IPS-15b (cell line): ENCODE data around the gene PRPF40A.
"Not testable (repeated sequence)": the region's sequence is repeated elsewhere in the genome, so short reads cannot be mapped to it uniquely, and the experiment has no call there.

Source experiments
- H3K27me3 ChIP-seq: one replicate; pipeline ENCODE4 v1.6.1; 2013; ENCODE audit warnings: low read length; ENCODE audit not compliant: control insufficient read depth, insufficient read depth
- H3K36me3 ChIP-seq: one replicate; pipeline ENCODE4 v1.6.1; 2013; ENCODE audit warnings: low read length; ENCODE audit not compliant: control insufficient read depth, insufficient read depth
- H3K4me1 ChIP-seq: one replicate; pipeline ENCODE4 v1.6.1; 2013; ENCODE audit warnings: mild to moderate bottlenecking, low read length; ENCODE audit not compliant: control insufficient read depth, insufficient read depth
- H3K4me3 ChIP-seq: one replicate; pipeline ENCODE4 v1.5.1; 2013; ENCODE audit warnings: low read depth, low read length
- H3K9ac ChIP-seq: one replicate; pipeline ENCODE4 v1.6.1; 2013; ENCODE audit warnings: low read depth, mild to moderate bottlenecking, low read length
- H3K9me3 ChIP-seq: one replicate; pipeline ENCODE4 v1.6.1; 2013; ENCODE audit warnings: mild to moderate bottlenecking, low read length; ENCODE audit not compliant: control insufficient read depth, insufficient read depth

PRPF40A gene

DNA sequence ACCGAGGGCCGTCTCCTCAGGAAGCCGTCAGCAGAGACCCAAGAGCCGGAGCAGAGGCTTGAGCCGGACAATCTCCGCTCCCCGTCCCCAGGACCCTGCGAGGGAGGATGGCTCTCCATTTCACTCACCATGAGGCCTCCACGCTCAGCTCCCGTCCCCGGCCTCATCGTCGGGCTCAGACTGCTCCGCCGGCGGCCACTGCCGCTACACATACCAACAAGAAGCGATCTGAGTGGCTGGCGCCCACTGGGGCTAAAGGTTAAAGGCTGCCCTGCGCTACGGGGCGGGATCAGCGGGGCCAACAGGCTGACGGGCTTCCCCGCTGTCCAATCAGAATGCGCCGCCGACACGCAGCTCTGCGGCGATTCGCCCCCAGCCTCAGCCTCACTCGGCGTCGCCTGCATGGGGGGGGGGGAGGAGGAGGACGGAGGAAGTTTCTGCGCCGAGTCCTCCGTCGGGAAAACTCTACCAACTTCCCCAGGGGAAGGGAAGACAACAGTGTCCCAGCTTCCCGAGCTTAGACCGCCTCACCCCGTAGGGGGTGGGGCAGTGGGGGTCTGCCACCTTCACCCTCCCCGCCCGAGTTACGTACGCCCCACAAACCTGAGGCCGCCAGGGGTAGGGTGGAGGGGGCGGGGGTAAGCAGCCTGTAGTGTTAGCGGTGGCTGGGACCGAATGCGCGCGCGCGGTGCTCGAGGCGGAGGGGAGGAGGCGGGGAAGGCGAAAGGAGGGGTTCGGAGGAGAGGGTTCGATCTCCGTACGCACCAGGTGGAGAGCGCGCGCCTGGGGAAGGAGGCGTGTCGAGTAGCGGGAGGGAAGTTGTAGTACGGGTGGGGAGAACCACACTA, at the start of gene PRPF40A:
Gene PRPF40A (minus strand): TSS at position 234 of the 848 bp plus-strand sequence. CDS start 22 bp downstream, at position 212.
- H3K27me3 ChIP-seq, result no peaks in the 10 kb centered on the region
- peaks cover 4% of the 10 kb centered on the region for H3K4me1 ChIP-seq
- no peaks in the 10 kb centered on the region for H3K36me3 ChIP-seq
- peak within 1 kb of the TSS; percentile 99 for H3K9ac ChIP-seq
- H3K4me3 ChIP-seq, result peak within 1 kb of the TSS; percentile 98
- H3K9me3 ChIP-seq, result no peaks in the 10 kb centered on the region

DNA sequence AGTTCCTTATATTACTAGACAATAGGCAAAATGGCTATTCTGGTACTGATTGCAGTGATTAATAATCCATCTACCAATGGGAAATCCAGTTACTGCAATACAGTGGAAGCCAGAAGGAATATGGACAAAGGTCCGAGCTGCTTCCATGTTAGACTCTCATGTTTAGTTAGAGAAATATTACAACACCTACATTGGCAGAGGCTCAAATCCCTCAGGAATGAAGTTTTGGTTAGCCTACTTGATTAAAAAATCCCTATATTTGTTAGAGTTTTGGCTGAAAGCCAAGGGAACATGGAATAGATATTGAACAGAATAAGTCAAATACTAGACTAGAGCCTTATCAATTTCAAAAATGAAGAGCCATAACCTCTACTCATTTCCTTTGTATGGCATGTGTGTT, 49.7 kb upstream of the PRPF40A start:
- H3K9ac ChIP-seq, result no peak overlapping the region

DNA sequence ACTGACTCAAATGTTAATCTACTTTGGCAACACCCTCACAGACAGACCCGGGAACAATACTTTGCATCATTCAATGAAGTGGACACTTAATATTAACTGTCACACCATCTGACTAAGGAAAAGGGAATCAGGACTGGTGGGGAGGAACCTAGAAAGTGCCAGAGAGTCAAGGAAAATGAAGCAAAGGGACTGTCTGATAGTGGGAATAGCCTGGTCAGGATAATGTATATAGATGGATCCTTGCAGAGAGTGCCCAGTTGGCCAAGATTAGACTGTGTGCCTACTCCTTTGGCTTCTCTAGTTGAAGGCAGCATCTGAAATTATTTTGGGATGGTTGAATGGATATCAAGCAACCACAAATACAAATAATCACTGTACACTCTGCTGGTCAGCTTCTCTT, 46.4 kb upstream of the PRPF40A start:
- H3K36me3 ChIP-seq, result no peaks in the 10 kb centered on the region
- no peaks in the 10 kb centered on the region for H3K27me3 ChIP-seq

More for the DNA sequence above, 49.7 kb upstream of the PRPF40A start:
- Histone ChIP-seq H3K36me3 (no peaks in the 10 kb centered on the region), H3K27me3 (no peaks in the 10 kb centered on the region), H3K4me1 (no peaks in the 10 kb centered on the region), H3K4me3 (no peak overlapping the region), H3K9me3 (no peaks in the 10 kb centered on the region)

DNA sequence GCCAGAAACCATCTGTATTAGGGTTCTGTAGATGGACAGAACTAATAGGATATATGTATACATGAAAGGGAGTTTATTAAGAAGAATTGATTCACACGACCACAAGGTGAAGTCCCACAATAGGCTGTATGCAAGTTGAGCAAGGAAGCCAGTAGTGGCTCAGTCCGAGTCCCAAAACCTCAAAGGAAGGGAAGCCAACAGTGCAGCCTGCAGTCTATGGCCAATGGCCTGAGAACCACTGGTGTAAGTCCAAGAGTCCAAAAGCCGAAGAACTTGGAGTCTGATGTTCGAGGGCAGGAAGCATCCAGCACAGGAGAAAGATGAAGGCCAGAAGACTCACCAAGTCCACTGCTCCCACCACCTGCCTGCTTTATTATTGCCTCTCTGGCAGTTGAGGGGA, 45.9 kb upstream of the PRPF40A start:
- not testable (repeated sequence) for H3K4me1 ChIP-seq, H3K9me3 ChIP-seq, H3K27me3 ChIP-seq, H3K4me3 ChIP-seq, H3K9ac ChIP-seq, H3K36me3 ChIP-seq

More for the DNA sequence above, 46.4 kb upstream of the PRPF40A start:
- Histone ChIP-seq H3K9me3 (no peaks in the 10 kb centered on the region), H3K4me1 (no peaks in the 10 kb centered on the region), H3K4me3 (no peak overlapping the region), H3K9ac (no peak overlapping the region)

DNA sequence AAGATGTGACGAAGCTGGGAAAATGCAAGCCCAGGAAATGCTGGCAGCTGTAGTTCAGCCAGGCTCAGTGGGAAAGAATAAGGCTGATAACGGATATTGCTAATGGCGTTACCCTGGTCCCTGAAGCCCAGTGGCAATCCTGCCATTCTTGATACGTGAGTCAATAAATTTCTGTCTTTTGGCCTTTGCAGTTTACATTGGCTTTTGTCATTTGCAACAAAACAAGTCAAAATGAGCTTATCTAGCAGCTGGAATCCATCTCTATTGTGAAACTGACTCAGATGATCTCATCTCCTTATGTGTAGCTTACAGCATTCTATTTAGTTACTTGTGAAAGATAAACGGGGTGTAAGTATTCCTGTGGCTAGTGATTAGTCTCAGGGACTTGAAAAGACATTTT, 44.9 kb upstream of the PRPF40A start:
- Histone ChIP-seq H3K4me3 (no peak overlapping the region), H3K9ac (no peak overlapping the region), H3K27me3 (no peaks in the 10 kb centered on the region), H3K36me3 (no peaks in the 10 kb centered on the region), H3K9me3 (no peaks in the 10 kb centered on the region), H3K4me1 (no peaks in the 10 kb centered on the region)

DNA sequence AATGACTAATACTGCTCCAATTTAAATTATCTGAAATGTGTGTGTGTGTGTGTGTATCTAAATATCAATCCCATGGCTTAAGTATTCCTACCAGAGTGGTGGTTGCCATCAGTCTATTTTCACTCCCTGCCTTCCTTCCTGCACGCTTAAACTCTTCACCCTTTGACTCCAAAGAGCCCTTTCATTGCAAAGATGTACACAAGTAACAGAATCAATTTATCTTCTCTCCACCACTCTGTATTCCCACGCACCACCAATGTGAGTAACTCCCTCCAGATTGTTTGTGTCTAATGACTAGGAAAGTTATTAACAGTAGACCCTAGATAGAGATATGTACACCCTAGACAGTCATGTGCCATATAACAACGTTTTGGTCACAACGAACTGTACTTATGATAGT, 44.0 kb upstream of the PRPF40A start:
- H3K36me3 ChIP-seq, result no peaks in the 10 kb centered on the region
- H3K27me3 ChIP-seq, result no peaks in the 10 kb centered on the region
- no peak overlapping the region for H3K4me3 ChIP-seq
- no peaks in the 10 kb centered on the region for H3K4me1 ChIP-seq
- H3K9ac ChIP-seq, result no peak overlapping the region
- no peaks in the 10 kb centered on the region for H3K9me3 ChIP-seq

DNA sequence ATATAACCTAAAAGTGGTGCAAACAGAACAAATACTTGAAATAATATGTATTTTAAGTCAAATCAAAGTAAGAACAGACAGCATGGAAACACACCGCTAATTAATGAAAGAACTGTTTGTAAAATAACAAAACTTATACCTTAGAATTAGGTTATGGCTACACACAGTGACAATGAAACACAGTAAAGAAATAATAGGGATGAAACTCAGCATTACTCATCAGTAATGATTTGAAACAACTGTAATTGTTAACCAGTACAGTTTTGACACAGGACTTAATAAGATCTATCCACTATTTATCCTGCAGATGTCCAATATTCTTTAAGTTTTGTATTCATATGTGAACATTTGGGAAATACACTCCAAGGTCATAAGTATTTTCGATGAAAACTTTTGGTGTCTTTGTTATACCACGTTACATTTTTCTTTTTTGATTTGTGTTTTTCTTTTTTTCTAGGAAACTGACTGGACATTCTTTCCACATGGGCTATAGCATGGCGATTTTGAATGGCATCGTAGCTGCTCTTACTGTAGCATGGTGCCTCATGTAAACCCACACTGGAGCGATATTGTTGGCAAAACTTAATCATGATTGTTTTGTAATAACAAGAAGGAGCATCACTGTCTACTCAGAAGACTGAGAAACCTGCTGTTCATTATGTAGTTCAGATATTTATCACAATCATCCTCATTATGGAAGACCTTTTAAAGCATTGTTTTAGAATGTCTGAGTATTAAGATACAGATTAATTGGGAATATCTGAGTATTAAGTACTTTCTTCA, 42.2 kb upstream of the PRPF40A start:
- H3K9ac ChIP-seq, result no peak overlapping the region
- H3K4me1 ChIP-seq, result no peaks in the 10 kb centered on the region
- H3K27me3 ChIP-seq, result no peaks in the 10 kb centered on the region
- H3K4me3 ChIP-seq, result no peak overlapping the region
- no peaks in the 10 kb centered on the region for H3K9me3 ChIP-seq
- H3K36me3 ChIP-seq, result no peaks in the 10 kb centered on the region

DNA sequence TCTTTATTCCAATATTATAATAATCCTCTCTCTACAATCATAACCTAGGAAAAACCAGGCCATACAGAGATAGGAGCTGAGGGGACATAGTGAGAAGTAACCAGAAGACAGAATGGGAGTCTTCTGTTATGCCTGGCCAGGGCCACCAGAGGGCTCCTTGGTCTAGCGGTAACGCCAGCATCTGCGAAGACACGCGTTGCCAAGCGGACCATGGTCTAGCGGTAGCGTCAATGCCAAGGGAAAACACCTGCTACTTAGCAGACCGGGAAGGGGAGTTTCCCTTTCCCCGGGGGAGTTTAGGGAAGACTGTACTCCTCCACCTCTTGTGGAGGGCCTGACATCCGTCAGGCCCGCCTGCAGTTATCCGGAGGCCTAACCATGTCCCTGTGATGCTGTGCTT, 37.8 kb upstream of the PRPF40A start:
- Histone ChIP-seq H3K4me1 (no peaks in the 10 kb centered on the region), H3K4me3 (no peak overlapping the region), H3K9me3 (no peaks in the 10 kb centered on the region), H3K9ac (no peak overlapping the region), H3K36me3 (no peaks in the 10 kb centered on the region), H3K27me3 (no peaks in the 10 kb centered on the region)

DNA sequence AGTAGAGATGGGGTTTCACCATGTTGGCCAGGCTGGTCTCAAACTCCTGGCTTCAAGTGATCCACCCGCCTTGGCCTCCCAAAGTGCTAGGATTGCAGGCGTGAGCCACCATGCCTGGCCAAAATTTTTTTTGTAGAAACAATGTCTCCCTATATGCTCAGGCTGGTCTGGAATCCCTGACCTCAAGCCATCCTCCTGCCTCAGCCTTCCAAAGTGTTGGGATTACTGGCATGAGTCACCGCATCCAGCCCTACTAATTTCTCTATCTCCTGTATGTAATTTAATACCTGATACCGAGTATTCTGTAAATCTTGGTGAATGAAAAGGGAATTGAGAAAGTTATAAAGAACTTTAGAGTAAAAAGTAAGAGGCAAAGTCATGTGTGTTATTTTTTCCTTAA, 30.5 kb upstream of the PRPF40A start:
- H3K4me3 ChIP-seq, H3K27me3 ChIP-seq, H3K4me1 ChIP-seq, H3K9ac ChIP-seq, H3K9me3 ChIP-seq, H3K36me3 ChIP-seq: not testable (repeated sequence)

DNA sequence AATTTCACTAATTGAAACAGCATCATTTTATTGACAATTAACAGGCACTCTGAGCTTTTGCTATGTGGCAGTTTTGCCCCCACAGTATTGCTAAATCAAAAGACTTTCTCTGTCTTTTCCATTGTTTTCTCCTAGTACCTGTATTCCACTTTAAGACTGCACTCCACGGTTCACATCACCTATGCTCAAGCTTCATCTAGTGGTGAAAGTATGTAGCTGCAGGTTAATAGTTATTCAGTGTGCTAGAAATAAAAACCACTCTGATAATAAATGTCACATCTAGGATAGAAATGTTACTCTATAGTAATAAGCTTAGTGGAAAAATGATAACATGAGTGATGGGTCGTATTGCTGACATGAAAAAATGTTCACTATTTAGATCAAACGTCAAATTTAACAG, 25.7 kb upstream of the PRPF40A start:
- H3K36me3 ChIP-seq, result no peaks in the 10 kb centered on the region

DNA sequence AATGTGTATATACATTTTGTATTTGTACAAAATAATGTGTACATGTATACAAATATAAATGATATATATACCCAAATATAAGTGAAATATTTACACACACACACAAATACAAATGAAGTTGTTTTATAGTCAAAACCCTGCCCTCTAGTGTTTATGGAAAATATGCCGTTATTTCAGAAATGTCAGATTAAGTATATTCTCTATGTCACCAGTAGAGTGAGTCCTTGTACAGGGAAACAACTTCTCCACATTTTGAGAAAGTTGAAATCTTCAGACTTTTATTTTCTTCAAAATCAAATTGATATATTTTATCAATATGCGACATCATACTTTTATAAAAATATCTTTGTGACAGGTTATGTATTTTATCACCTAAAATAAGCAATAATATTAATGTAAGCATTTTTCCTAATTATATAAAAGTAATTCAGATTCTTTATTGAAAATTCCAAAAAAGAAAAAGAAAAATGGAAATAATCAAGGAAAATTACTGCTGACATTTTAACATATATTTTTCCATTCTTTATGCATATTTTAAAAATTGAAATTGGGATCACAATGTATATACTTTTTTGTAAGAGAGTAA, 23.6 kb upstream of the PRPF40A start:
- H3K9me3 ChIP-seq, result no peaks in the 10 kb centered on the region
- no peak overlapping the region for H3K4me3 ChIP-seq
- H3K27me3 ChIP-seq, result no peaks in the 10 kb centered on the region
- H3K4me1 ChIP-seq, result no peaks in the 10 kb centered on the region
- H3K36me3 ChIP-seq, result no peaks in the 10 kb centered on the region
- no peak overlapping the region for H3K9ac ChIP-seq

More for the DNA sequence above, 25.7 kb upstream of the PRPF40A start:
- H3K4me1 ChIP-seq, result no peaks in the 10 kb centered on the region
- H3K27me3 ChIP-seq, result no peaks in the 10 kb centered on the region
- no peak overlapping the region for H3K9ac ChIP-seq
- no peak overlapping the region for H3K4me3 ChIP-seq
- H3K9me3 ChIP-seq, result no peaks in the 10 kb centered on the region
